Activated CD8-positive, alpha-beta memory T cell treated with anti-CD3 and anti-CD28 coated beads, Interleukin-2, amount 50 U/mL, for 1 hour (primary cell): ENCODE results near the gene SLCO2B1.
A peak's percentile ranks its signal among the peaks of the same experiment; 100 is the strongest.

Experiments
- DNase-seq: peaks from one replicate; pipeline ENCODE4 v3.0.0-alpha.2; 2020; ENCODE audit errors: extremely low read depth

The SLCO2B1 gene

DNA sequence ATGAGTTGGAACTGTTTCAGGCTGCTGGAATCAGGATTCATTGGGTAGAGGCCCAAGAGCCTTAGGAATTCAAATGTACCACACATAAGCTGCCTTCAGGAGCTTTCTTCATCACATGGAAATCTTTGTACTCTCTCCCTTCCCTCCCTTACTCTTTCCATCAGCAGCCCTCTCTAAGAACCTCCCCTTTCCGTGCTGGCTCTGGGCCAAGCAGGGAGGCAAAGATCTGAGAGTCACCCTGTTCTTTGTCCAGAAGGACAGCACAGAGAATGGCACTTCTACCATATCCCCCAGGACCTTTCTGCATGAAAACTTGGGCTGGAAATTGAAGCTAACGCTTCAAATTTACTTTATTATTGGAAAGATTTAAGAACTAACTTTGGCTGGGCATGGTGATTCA lies 69.0 kb downstream of the SLCO2B1 start:
- no peak for DNase-seq

DNA sequence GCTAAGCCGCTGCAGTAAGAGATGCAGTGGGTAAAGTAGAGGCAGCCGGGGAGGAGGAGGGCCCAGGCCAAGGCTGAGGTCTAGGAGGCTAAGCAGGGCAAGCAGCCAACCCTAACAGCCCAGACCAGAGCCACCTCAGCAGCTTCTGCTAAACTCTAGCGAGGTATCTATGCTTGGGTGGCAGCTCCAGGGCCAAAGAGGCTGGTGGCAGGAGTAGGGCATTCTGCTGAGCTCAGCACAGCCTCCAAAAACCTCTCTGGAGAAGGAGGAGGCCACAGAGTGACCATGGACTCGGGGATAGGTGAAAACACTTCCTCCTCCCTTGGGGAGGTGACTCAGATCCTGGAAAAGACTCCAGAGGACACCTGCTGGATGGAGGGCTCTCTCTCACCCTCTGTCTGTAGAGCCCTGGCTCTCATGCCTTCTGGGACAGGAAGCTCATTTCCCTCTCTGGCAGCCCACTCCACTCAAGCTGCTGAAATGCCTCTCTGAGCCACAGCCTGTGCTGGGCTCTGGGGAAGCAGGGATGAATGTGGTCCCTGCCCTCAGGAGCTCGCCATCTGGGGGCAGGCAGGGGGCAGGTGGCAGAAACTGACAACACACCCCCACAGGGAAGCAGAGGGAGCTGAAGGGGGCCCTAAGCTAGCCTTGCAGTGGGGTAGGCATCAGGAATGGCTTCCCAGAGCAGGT lies 73.2 kb downstream of the SLCO2B1 start:
- no peak for DNase-seq

DNA sequence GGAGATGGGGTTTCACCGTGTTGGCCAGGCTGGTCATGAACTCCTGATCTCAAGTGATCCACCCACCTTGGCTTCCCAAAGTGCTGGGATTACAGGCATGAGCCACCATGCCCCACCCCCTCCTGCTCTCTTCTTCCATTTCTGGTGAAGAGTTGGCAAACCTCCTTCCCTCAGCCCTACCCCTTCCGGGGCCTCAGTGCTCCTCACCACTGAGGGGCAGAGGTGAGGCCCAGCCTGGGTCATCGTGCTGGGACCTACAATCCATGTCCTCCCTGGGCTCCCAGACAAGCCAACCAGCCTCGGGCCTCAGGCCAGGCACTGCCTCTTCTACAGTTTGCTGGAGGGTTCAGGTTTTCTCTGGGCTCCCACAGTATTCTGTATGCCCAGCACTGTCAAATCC lies 74.9 kb downstream of the SLCO2B1 start:
- DNase-seq: no peak

DNA sequence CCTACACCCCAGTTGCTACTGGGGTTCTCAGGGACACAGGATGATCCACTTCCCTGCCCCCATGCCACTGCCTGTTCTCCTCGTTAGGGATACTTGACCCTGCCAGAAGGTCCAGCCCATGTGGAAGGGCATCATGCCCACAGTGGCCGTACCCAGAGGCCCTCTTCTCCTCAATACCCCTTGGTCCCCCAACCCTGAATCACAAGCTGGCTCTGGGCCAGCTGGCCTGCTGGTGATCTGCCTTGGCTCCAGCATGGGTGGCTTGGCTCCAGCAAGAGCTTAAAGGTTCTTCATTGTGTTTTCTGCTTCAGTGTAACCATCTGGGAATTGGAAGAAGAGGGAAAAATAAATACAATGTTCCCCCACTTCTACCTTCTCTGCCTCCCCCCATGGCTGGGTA lies 78.6 kb downstream of the SLCO2B1 start:
- DNase-seq: no peak

DNA sequence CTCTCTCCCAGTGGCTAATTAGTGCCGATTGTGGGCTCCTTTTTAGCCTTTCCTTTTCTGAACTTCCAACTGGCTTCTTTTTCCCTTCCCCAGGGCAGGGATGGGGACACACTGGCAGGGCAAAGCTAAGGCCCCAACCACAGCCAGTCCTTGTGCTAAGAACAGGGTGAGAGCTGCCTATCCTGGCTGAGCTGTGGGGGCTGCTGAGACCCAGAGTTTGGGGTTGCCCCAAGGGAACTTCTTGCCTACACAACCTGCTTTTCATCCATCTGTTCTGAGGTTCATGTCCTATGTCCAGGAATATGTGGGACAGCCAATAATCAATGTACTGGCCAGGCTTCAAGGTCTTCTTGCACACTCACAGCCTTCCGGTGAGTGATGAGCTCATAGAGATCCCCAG lies 79.7 kb downstream of the SLCO2B1 start:
- no peak for DNase-seq

DNA sequence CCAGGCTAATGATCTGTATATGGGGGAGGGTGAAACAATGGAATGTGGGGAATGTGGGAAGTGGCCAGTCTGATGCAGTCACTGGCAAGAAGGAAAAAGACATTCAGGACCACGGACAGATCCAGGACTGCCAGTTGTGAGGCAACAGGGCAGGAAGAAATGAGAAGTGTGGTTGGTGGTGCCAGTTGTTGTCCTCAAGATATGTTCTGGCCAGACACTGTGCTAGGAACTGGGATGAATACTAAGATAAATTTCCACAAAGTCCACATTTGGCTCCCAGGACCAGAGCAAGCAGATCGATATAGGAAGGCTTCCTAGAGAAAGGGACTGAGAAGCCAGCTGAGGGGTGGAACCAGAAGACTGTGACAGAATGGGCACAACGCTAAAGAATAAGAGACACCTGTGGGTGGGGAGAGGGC lies 82.9 kb downstream of the SLCO2B1 start:
- DNase-seq: no peak

DNA sequence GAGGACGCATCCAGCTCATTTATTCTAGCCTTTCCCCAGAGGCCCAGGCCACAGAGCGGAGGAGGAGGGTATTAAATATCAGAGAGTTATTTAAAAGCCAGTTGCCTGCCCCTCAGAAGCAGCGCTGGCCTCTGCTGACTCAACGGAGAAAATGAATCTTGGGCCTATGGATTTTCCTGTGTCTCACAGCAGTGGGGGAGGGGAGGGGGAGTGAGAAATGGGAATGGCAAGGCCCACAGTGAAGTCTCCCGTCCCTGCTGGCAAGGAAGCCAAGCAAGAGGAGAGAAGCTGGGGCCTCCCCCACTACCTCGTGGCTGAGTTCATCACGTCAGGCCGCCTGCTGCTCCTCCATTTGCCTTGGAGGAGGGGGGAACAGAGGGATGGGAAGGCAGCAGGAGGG lies 85.2 kb downstream of the SLCO2B1 start:
- DNase-seq: no peak

DNA sequence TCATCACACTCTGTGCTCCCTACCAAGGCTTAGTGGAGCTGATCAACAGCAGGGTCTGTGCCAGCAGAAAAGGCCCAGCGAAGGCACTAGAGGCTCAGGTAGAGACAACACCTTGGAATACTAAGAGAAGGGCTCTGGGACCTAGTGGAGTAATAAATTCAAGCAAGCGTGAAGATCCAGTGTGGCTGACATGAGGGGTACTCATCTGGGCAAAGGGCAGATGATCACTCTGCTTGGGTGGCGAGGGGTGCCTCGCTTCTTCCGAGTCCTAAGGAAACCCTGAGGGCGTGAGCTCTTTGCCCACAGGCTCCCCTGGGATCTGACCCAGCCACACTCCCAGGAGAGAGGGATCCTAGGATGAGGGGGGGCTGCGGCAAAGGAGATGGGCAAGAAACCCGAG lies 86.1 kb downstream of the SLCO2B1 start:
- no peak for DNase-seq

DNA sequence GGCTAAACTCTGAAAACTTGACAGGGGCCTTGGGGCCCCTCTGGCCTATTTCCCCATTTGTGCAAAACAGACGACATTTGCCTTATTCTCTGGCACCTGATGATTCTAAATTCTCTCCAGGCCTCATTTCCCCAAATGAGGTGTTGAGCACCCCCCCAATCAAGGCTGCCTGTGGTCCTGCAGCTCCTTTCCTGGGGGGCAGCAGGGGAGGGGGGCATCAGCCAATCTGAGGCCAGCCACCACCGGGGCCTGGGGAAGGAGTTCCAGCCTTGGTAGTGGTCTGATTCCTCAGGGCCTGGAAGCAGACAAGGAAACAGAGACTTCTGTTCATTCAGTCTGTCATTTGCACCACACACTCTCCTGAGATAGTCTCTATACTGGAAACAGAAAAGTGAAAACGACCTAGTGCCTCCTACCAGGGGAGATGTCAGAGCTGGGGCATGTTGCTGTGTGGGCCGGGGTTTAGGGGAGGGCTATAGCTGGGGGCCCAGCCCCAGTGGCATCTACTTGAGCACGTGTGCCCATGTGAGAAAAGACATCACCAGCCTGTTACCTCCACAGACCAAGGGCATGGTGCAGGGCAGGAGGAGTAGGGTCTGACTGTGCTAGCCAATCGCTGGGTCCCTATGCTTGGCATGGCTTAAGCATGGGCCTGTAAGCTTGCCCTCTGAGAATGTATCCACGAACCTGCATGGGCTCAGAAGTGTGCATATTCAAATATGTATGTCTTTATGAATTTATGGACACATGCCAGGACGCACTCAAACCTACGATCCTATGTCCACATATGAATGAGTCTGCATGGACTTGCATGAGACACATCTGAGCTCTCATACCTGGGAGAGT lies 87.9 kb downstream of the SLCO2B1 start:
- DNase-seq: no peak

DNA sequence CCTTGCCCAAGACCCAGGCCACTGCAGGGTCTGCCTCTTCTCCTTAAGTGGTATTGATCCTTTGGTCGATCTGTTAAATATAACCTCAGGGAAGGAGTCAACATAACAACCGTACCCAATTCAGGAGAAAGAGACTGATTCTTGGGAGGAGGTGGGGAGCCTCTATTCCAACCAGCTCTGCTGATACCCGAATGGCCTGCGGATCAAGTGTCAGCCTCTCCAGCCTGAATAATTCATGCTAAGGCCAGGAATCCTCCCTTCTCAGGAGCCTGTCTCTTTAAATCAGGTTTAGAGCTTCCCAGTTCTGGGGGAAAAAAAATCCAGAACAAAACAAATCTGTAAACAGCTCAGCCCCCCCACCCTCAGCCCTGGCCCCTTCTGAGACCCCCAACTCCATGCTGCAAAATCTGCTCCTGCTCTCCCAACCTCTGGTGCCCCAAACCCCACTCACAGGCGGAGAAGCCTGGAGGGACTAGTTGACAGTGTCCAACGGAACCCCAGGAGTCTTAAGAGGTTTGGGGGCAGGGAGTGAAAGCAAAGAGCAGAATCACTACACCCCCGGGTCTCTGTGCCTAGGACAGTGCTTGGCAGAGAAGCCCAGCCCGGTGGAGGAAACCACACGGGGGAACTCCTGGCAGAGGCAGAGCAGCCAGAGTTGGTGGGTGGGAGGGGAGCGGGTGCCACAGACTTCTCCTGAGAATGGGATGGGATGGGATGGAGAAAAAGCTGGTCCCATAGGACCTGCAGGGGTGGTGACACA lies 88.8 kb downstream of the SLCO2B1 start:
- no peak for DNase-seq

DNA sequence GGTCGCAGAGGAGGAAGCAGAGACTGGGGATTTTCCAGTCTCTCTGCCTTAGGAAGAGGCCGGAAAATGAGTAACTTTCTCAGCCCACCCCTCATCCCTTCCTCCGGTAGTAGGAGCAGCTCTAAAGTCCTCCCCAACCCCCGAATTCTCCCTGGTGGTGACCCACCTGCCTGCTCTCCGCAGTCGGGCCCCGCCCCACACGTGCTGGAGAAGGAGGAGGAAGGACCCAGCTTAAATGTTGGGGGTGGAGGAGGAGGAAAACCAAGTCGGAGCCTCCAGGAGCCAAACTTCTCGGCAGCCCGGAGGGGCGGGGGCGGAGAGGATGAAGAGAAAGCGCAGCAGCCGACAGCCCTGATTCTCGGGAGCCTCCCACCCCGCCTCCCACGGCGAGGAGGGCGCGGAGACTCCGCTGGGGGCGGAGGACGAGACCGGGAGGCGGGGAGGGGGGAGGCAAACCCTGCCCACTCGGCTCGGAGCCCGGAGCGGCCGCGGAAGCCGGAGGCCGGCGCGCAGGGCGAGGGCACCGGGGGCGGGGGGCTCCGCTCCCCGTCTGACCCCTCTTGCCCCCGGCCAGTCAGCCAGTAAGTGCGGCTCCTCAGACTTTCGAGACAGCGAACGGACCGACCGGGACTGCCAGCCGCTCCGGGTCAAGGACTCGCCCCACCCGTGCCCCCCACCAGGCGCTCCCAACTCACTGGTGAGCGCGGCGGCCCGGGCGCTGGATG lies 89.6 kb downstream of the SLCO2B1 start, which contains the start of gene TPBGL:
TPBGL (plus strand) TSS at position 464 of the 725 bp plus-strand sequence. CDS start 276 bp downstream, outside the sequence.
- no peak for DNase-seq

DNA sequence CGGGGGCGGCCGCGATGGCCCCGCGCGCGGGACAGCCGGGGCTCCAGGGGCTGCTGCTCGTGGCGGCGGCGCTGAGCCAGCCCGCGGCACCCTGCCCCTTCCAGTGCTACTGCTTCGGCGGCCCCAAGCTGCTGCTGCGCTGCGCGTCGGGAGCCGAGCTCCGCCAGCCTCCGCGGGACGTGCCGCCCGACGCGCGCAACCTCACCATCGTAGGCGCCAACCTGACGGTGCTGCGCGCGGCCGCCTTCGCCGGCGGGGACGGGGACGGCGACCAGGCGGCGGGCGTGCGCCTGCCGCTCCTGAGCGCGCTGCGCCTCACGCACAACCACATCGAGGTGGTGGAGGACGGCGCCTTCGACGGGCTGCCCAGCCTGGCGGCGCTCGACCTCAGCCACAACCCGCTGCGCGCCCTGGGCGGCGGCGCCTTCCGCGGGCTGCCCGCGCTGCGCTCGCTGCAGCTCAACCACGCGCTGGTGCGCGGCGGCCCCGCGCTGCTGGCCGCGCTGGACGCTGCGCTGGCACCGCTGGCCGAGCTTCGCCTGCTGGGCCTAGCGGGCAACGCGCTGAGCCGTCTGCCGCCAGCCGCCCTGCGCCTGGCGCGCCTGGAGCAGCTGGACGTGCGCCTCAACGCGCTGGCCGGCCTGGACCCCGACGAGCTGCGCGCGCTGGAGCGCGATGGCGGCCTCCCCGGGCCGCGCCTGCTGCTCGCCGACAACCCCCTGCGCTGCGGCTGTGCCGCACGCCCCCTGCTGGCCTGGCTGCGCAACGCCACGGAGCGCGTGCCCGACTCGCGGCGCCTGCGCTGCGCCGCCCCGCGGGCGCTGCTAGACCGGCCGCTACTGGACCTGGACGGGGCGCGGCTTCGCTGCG lies 90.4 kb downstream of the SLCO2B1 start:
- peak; percentile 33 for DNase-seq

DNA sequence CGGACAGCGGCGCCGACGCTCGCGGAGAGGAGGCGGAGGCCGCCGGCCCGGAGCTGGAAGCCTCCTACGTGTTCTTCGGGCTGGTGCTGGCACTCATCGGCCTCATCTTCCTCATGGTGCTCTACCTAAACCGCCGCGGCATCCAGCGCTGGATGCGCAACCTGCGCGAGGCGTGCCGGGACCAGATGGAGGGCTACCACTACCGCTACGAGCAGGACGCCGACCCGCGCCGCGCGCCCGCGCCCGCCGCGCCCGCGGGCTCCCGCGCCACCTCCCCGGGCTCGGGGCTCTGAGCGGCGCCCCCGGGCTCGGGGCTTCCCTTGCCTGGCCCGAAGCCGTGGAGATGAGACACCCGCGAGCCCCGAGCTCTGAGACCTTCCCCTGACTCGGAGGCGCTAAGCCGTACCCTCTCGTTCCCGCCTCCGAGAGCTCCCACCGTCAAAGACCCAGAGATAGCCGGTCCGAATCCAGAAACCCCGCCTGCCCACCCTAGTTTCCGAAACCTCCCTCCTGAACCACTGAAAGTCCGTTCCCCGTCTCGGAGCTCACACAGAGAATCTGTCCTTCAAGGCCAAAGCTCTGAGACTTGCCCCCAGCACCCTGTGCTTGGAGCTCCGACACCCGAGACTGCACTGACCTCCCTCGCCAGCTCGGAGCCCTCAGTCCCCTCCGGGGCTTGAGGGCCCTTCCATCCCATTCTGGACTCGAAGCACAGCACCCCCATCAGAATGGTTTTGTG lies 91.2 kb downstream of the SLCO2B1 start:
- no peak for DNase-seq

DNA sequence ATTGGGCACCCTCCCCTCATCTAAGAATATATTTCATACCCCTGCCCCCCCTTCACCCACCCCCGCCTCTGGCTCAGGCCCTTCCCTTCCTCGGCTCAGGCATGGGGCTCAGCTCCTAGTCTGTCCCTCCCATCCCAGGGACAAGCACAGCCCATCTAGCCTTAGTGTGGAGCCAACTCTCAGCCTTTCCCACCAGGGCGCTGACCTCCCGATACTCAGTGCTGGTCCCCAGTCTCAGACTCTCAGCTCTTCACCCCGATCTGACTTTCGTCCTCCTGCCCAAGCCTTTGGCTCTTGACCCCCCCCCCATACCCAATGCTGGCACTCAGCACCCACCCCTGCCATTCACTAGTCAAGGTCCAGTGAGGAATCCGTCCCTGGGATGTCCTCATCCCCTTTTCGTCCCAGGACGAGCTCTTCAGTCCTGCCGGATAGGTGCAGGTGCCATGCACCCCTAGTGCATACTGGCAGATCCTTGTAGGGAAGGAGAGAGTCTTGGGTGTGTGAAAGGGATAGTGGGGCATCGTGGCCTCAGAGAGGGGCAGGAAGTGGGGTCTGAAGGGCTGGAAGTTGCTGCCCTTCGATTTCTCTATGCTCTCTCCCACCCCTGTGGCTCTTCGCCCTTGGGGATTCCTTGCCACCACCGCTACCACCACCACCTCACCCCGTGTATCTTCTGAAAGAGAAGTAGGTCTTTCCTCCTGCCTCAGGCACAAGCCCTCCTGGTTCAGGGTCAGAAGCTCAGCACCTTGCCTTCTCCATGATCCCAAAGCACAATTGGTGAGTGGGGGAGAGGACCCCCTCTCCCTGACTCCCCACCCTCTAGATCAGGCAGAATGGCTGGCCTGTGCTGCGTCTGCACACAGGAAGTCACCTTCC lies 92.1 kb downstream of the SLCO2B1 start:
- DNase-seq: no peak

DNA sequence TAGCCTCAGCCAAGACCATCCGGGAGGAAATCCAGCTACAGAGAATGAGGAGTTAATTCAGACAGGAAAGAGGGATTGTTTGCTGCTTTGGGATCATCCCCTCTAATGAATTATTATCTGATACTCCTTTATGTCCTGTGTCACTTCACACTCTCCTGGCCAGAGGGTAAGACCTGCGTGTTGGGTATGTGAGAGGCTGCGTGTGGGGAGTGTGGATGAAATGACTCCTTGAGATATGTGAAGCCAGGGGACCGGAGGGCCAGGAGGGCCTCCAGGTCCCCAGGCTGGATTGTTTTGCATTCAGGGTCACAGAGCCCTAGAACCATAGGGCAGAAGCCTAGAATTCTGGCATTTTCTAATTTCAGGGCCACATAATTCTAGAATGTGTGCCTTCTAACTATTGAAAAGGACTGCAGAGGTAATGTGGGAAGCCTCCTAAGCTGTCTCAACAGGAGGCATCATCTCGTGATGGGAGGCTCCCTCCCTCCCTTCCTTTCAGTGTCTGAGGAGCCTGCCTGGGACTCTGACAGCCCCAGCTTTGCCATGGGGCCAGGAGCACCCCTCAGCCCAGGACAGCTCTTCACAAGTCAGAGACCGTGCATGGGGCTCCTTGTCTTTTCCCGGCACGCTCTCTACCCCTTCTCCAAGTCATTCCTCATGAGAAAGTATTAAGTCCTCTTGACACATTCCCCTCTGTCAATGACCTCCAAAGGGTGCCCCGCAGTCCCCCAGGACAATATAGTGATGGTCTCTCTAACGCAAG lies 93.3 kb downstream of the SLCO2B1 start:
- no peak for DNase-seq

DNA sequence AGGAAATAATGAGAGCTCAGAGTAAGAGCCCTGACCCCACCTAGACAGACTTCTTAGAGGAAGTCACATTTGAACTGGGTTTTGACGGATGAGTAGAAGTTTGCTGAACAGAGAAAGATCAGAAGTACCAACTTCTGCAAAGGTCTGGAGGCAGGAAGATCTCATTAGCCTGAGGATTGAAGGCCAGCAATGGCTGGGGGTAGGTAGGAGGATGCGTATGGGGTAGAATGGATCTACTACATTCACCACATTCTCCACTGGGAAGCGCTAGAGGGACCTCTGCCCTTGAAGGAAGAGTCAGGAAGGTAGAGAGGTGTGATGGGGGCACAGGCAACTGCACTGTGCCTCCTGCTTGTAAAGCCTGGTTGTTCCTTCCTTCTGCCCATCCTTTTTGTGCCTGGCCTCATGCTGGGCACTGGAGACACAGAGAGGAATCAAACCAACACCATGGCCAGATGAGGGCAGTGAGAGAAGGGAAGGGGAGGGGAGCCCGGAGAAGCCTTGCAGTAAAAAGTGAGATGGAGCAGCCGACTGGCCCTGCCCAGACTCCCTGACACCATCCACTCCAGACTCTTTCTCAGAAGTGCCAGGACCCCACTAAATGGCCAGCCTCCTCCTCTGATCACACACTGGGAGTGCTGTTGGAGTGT lies 94.6 kb downstream of the SLCO2B1 start:
- no peak for DNase-seq

DNA sequence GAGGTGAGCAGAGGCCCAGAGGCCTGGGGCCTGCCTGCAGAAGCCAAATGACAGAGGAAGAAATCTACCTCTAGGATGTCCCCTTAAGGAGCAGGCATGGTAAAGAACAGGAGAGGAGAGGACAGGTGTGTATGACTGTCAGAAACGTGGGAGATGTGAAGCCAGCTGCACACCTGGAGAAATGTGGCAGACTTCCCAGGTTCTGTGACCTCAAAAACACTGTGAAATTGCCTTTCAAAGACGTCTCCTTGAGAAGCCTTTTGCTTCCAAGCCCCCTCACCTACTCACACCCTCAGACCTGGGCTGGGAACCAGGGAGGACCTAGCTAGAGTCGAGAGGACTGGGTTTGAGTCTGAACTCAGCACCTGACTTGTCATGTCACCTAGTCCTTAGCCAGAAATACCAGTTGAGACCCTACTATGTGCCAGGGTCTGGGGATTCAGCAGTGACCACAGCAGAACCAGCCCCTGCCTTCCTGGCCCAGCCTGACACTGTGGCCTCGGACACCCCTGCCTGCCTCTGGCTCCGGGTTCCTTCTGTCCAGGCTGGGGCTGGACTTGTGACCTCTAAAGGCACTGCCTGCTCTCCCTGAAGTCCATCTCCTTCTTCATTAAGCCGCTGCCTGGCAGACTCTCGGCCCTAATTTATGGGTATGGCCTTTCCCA lies 95.2 kb downstream of the SLCO2B1 start:
- no peak for DNase-seq
